Measurements from ENCODE around the gene FBXO2.
"Not testable (repeated sequence)": the region's sequence is repeated elsewhere in the genome, so short reads cannot be mapped to it uniquely, and the experiment has no call there.

FBXO2 gene

DNA sequence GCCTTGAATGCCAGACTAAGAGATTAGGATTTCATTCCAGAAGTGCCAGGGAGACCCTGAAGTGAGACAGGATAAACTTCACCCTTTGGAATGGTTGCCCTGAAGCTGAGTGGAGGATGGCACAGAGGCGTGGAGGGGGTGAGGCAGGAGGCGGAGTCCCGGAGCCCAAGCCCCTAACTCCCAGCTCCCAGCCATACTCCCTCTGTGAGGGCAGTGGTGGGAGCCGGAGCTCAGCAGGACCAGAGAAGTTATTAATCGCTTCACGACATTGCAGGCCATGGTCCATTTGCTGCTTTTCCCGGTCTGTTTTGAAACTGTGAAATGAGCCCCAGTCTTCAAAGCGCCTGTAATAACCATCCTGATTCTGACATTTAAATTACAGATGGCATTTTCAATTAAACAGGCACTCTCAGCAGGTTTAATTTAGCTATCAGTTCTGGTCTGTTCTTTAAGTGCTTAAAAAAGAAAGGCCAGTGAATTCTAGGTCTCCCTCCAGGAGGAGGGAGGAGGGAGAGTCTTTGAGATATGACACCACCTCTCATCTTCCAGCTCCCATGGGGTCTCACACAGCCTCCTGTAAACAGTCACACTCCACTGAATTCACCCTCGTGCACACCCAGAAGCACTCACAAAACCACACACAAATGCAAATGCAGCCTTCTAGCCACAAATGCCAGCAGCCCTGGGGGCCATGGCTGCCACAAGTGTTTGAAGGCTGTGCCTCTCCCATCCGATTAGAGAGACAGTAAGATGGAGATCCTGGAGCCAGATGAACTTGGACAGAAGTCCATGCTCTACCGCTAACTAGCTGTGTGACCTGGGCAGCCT, 19.6 kb downstream of the FBXO2 start:
- in situ Hi-C loops (cut with MboI; ENCODE audit: low sequenced_read_pairs) = loop anchor here (25.0 kb wide), 2 partner anchors 397 to 597 kb away; partner anchors contain the start of gene MASP2

- in situ Hi-C loops (cut with MboI; ENCODE audit: low sequenced_read_pairs) = loop anchor here (25.0 kb wide), 2 partner anchors 392 to 592 kb away; partner anchors contain the start of gene MASP2
These were observed 24.8 kb downstream of the FBXO2 start for GRCh38 chr1:11629184-11630016.

DNA sequence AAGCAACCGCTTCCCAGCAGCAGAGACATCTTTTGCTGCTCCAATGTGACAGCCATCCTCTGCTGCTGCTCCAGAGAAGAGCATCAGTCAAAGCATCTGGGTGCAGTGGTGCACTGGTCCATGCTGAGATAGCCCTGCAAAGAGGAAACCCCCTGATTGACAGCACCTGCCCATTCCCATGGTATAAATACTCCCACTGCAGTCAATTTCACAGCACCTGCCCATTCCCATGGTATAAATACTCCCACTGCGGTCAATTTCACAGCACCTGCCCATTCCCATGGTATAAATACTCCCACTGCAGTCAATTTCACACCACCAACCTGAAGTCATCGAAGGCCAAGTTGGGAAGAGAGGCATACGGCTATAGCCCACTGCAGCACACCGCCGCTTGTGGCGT, 25.5 kb downstream of the FBXO2 start:
- in situ Hi-C loops (cut with MboI; ENCODE audit: low sequenced_read_pairs) = loop anchor here (25.0 kb wide), 2 partner anchors 391 to 591 kb away; partner anchors contain the start of gene MASP2

- in situ Hi-C loops (cut with MboI; ENCODE audit: low sequenced_read_pairs) = loop anchor here (25.0 kb wide), 2 partner anchors 389 to 589 kb away; partner anchors contain the start of gene MASP2
These were observed 27.7 kb downstream of the FBXO2 start for GRCh38 chr1:11626551-11626950.

- in situ Hi-C loops (cut with MboI; ENCODE audit: low sequenced_read_pairs) = no loop called here
These were observed 30.5 kb downstream of the FBXO2 start for GRCh38 chr1:11623702-11624101.

DNA sequence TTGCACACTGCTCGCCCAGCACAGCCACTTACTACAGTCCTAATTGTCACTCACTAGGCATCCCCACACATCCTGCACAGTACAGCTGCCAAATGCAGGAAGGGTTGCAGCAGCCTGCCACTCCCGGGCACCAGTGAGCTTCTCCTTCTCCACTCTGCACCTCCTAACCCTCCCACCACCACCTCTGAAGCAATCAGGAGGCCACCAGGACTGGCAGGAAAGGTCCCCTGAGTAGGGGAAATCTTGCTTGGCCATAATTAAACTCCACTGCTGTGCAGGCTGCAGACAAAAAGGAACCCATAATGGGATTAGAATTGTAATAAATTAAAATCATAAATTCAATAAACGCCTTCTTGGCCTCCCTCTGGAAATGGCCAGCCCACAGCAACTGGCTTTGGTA, 31.8 kb downstream of the FBXO2 start:
- in situ Hi-C loops (cut with MboI; ENCODE audit: low sequenced_read_pairs) = no loop called here

DNA sequence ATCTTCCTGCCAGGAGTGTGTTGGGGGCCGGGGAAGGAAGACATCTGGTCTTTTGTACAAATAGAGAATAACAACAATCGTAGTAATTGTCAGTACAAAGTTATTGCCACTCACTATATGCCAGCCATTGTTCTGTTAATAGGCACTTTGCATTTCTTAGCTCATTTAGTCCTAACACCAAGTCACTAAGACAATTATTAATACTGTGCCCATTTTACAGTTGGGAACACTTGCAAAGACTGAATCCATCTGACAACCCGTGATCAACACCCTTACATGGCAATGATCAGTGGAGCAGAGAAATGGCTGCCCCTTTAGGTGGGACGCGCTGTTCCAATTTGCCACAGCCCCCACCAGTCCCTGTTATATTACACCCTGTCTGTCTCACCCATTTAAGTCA, 33.3 kb downstream of the FBXO2 start:
- in situ Hi-C loops (cut with MboI; ENCODE audit: low sequenced_read_pairs) = no loop called here

- in situ Hi-C loops (cut with MboI; ENCODE audit: low sequenced_read_pairs) = no loop called here
These were observed 33.8 kb downstream of the FBXO2 start for GRCh38 chr1:11620405-11620804.

DNA sequence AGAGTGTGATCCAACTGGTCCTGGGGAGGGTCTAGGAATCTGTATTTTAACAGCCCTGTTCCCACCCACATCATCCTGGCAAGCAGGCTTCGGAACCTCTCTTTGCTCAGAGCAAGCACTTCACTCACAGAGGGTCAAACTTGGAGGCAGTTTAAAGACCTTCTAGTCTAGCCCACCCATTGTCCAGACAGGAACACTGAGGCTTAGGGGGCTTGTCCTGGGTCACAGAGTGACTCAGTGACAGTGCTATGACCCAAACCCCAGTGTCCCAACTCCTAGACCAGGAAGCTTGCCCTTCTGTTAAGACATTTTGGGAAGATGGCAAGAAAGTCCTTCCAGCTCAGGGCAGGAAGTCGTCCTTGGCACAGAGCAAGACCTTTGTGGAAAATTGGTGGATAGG, 36.5 kb downstream of the FBXO2 start:
- in situ Hi-C loops (cut with MboI; ENCODE audit: low sequenced_read_pairs) = no loop called here

GRCh38 chr1:11617314-11617713, 36.9 kb downstream of the FBXO2 start:
- in situ Hi-C loops (cut with MboI; ENCODE audit: low sequenced_read_pairs) = no loop called here

DNA sequence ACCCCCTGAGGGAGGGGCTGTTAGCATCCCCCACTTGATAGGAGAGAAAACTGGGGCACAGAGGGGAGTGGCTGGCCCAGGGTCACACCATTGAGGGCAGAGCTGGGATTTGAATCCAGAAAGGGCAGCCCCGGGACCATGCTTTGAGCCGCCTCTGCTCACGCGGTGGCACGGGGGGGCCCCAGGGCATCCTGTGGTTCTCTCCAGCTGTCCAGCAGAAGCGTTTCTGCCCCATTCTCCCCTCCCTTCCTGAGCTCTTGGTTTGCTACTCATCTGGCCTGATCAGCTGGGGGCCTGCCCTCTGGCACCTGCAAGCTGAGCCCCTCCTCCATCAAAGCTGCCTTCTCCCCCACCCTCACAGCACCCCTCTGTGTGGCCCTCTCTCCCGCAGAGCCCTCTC, 37.5 kb downstream of the FBXO2 start:
- in situ Hi-C loops (cut with MboI; ENCODE audit: low sequenced_read_pairs) = no loop called here

GRCh38 chr1:11615090-11615489, 39.1 kb downstream of the FBXO2 start:
- in situ Hi-C loops (cut with MboI; ENCODE audit: low sequenced_read_pairs) = no loop called here

- in situ Hi-C loops (cut with MboI; ENCODE audit: low sequenced_read_pairs) = no loop called here
These were observed 40.9 kb downstream of the FBXO2 start for GRCh38 chr1:11613347-11613746.

- in situ Hi-C loops (cut with MboI; ENCODE audit: low sequenced_read_pairs) = no loop called here
These were observed 42.4 kb downstream of the FBXO2 start for GRCh38 chr1:11611638-11612327.

DNA sequence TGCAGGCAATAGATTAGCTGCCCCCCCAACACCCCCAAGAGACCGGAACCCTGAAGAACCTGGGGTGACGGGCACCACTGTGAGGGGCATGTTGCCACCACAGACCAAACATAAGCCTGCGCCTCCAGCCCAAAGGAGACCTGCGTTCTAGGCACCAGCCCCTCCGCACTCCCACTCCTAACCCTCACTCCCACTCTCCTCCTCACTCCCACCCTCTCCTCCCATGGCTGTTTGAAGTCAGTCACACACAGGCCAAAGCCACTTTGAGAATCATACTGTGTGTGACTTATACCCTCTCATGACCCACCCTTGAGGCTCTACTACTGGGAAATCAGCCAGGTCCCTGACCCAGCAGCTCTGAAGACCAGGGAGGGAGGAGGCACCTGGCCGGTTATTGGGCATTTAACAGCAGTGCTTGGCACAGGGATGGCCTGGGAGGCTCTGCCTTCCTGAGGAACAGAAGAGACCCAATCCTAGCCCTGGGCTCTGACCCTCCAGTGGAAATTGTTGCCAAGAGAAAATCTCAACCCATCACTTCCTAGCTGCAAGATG, 43.5 kb downstream of the FBXO2 start:
- in situ Hi-C loops (cut with MboI; ENCODE audit: low sequenced_read_pairs) = no loop called here

DNA sequence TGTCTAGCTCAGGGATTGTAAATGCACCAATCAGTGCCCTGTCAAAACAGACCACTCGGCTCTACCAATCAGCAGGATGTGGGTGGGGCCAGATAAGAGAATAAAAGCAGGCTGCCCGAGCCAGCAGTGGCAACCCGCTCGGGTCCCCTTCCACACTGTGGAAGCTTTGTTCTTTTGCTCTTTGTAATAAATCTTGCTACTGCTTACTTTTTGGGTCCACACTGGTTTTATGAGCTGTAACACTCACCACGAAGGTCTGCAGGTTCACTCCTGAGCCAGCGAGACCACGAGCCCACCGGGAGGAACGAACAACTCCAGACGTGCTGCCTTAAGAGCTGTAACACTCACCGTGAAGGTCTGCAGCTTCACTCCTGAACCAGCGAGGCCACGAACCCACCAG, 44.9 kb downstream of the FBXO2 start:
- in situ Hi-C loops (cut with MboI; ENCODE audit: low sequenced_read_pairs) = not testable (repeated sequence)

DNA sequence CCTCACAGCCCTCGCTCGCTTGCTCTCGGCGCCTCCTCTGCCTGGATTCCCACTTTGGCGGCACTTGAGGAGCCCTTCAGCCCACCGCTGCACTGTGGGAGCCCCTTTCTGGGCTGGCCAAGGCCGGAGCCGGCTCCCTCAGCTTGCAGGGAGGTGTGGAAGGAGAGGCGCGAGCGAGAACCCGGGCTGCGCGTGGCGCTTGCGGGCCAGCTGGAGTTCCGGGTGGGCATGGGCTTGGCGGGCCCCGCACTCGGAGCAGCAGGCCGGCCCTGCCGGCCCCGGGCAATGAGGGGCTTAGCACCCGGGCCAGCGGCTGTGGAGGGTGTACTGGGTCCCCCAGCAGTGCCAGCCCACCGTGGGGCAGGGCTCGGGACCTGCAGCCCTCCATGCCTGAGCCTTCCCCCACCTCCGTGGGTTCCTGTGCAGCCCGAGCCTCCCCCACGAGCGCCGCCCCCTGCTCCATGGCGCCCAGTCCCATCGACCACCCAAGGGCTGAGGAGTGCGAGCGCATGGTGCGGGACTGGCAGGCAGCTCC, 45.6 kb downstream of the FBXO2 start:
- in situ Hi-C loops (cut with MboI; ENCODE audit: low sequenced_read_pairs) = not testable (repeated sequence)

- in situ Hi-C loops (cut with MboI; ENCODE audit: low sequenced_read_pairs) = no loop called here
These were observed 47.5 kb downstream of the FBXO2 start for GRCh38 chr1:11606775-11607174.

GRCh38 chr1:11602981-11603380, 51.2 kb downstream of the FBXO2 start:
- in situ Hi-C loops (cut with MboI; ENCODE audit: low sequenced_read_pairs) = no loop called here

- in situ Hi-C loops (cut with MboI; ENCODE audit: low sequenced_read_pairs) = no loop called here
These were observed 51.8 kb downstream of the FBXO2 start for GRCh38 chr1:11602424-11602823.

DNA sequence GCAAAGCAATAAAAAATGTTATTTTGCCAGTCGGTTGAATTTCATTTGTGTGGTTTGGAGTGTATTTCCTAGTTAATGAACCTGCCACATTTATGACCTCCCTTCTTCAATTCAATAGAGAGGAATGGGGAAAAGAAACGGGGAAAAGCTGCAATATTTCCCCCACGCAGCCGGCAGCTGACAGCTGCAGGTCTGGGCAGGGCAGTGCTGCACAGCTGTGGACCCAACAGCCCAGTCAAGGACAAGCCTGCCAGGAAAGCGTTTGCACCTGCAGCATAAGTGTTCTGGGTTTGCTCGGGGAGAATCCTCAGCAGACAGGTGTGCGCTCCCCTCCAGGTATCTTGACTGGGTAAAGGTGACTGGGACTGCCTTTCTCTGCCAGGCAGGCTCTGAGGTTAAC, 53.4 kb downstream of the FBXO2 start:
- in situ Hi-C loops (cut with MboI; ENCODE audit: low sequenced_read_pairs) = no loop called here

Data from HL-60/S4 treated with phorbol 12-myristate 13-acetate at 8.2 ng/mL for 4 days and 3 days (cell line).